SK-N-SH (cell line): ENCODE data around the gene SMC1A. TPM values are rescaled to one million over a fixed set of nuclear protein-coding genes. Genes with fewer than 3 reads are reported as not detected.

ENCODE experiments used
- CTCF ChIA-PET: fragments of 300-600, 350-600 bp; formaldehyde crosslinking; extraction: SDS; loops from one replicate; lab custom pipeline; 2021; lab: Yijun Ruan, JAX
- POLR2A ChIA-PET: fragments of 350-600 bp; sonication (Branson Sonifier 250); formaldehyde crosslinking; extraction: SDS; loops from one replicate; lab custom pipeline; 2020; ENCODE audit warnings: antibody characterized with exemption, inconsistent platforms; lab: Yijun Ruan, JAX
- DNase-seq: peaks from one replicate; pipeline ENCODE4 v3.0.0; 2012
- H2AFZ ChIP-seq: fragments of 200-600 bp; sonication (generic); 2 replicates; pipeline ENCODE4 v1.8.1; 2016; ENCODE audit warnings: antibody characterized with exemption, mild to moderate bottlenecking, low read depth
- H3F3A ChIP-seq: fragments of 200-600 bp; sonication (generic); replicated peaks from 2 replicates; pipeline ENCODE3; 2016; ENCODE audit warnings: antibody characterized with exemption, mild to moderate bottlenecking; ENCODE audit not compliant: insufficient read depth
- H3K27ac ChIP-seq, 2 experiments: fragments of 200-500 bp in 1 of 2; fragments of 200-600 bp in 1 of 2; sonication (Bioruptor generic) in 1 of 2; sonication (generic), shearing (Covaris generic) in 1 of 2; 2 replicates each; pipeline versions ENCODE4 v1.5.1 to v1.6.1; 2014 to 2016; ENCODE audit warnings: low read depth in 2 of 2, inconsistent platforms in 1 of 2, low read length in 1 of 2, mild to moderate bottlenecking in 1 of 2, mixed read lengths in 1 of 2
- H3K27me3 ChIP-seq: fragments of 200-600 bp; sonication (generic), shearing (Covaris generic); 2 replicates; pipeline ENCODE4 v1.6.1; 2016; ENCODE audit warnings: mixed run types; ENCODE audit not compliant: insufficient read depth
- H3K36me3 ChIP-seq, 2 experiments: fragments of 200-500 bp in 1 of 2; fragments of 200-600 bp in 1 of 2; sonication (Bioruptor generic) in 1 of 2; sonication (generic) in 1 of 2; replicated peaks in 1 of 2; 2 replicates each; pipeline versions ENCODE3 to v1.5.1; 2014 to 2016; ENCODE audit warnings: low read length in 1 of 2, mild to moderate bottlenecking in 1 of 2; ENCODE audit not compliant: insufficient read depth in 2 of 2, control insufficient read depth in 1 of 2
- H3K4me1 ChIP-seq, 2 experiments: fragments of 200-500 bp in 1 of 2; fragments of 200-600 bp in 1 of 2; sonication (Bioruptor generic) in 1 of 2; sonication (generic), shearing (Covaris generic) in 1 of 2; 2 replicates each; pipeline versions ENCODE4 v1.5.1 to v1.6.1; 2014 to 2016; ENCODE audit warnings: low read depth in 1 of 2, low read length in 1 of 2, mixed run types in 1 of 2; ENCODE audit not compliant: insufficient read depth in 2 of 2, control insufficient read depth in 1 of 2
- H3K4me2 ChIP-seq: fragments of 200-600 bp; sonication (generic), shearing (Covaris generic); 2 replicates; pipeline ENCODE4 v1.6.1; 2017; ENCODE audit warnings: mixed run types
- H3K4me3 ChIP-seq, 2 experiments: fragments of 200-500 bp in 1 of 2; fragments of 200-600 bp in 1 of 2; sonication (Bioruptor generic) in 1 of 2; sonication (generic), shearing (Covaris generic) in 1 of 2; 2 replicates each; pipeline versions ENCODE4 v1.5.1 to v1.8.1; 2014 to 2016; ENCODE audit warnings: low read depth in 2 of 2, inconsistent platforms in 1 of 2, low read length in 1 of 2, mild to moderate bottlenecking in 1 of 2, mixed read lengths in 1 of 2, moderate library complexity in 1 of 2
- H3K79me2 ChIP-seq: fragments of 200-600 bp; sonication (generic); 2 replicates; pipeline ENCODE4 v1.8.1; 2017; ENCODE audit warnings: mild to moderate bottlenecking; ENCODE audit not compliant: insufficient read depth
- H3K9ac ChIP-seq: fragments of 200-600 bp; sonication (generic); 2 replicates; pipeline ENCODE4 v1.6.1; 2017; ENCODE audit warnings: mixed run types
- H3K9me2 ChIP-seq: fragments of 200-600 bp; sonication (generic); 2 replicates; pipeline ENCODE4 v1.6.1; 2017; ENCODE audit warnings: mixed run types
- H3K9me3 ChIP-seq: fragments of 200-600 bp; sonication (generic); 2 replicates; pipeline ENCODE4 v1.6.1; 2017; ENCODE audit warnings: mixed run types, mild to moderate bottlenecking, moderate library complexity
- H4K20me1 ChIP-seq: fragments of 200-600 bp; sonication (generic); 2 replicates; pipeline ENCODE4 v1.6.1; 2017; ENCODE audit warnings: mild to moderate bottlenecking, mixed run types; ENCODE audit not compliant: insufficient read depth
- ELF1 ChIP-seq: IDR thresholded peaks from 2 replicates; pipeline ENCODE4 v1.4.0; 2012
- IRF3 ChIP-seq: fragments of 150-350 bp; IDR thresholded peaks from 2 replicates; pipeline ENCODE4 v1.6.1; 2016; ENCODE audit warnings: mild to moderate bottlenecking, low read depth, low read length
- MXI1 ChIP-seq: IDR thresholded peaks from 2 replicates; pipeline ENCODE4 v1.6.1; 2012; ENCODE audit warnings: mild to moderate bottlenecking, low read depth, low read length, improper control_type of control experiment
- NFIC ChIP-seq: IDR thresholded peaks from 2 replicates; pipeline ENCODE4 v1.4.0; 2012; ENCODE audit warnings: borderline replicate concordance
- NRF1 ChIP-seq: IDR thresholded peaks from 2 replicates; pipeline ENCODE4 v1.6.1; 2012; ENCODE audit warnings: low read depth, mild to moderate bottlenecking, low read length
- RCOR1 ChIP-seq: fragments of 150-350 bp; IDR thresholded peaks from 2 replicates; pipeline ENCODE4 v1.6.1; 2017; ENCODE audit warnings: antibody characterized with exemption, low read length
- RFX5 ChIP-seq: IDR thresholded peaks from 2 replicates; pipeline ENCODE4 v1.6.1; 2012; ENCODE audit warnings: mild to moderate bottlenecking, improper control_type of control experiment, low read length
- RXRA ChIP-seq: IDR thresholded peaks from 2 replicates; pipeline ENCODE4 v1.4.0; 2012; ENCODE audit warnings: low read depth, mild to moderate bottlenecking, borderline replicate concordance
- SIN3A ChIP-seq: IDR thresholded peaks from 2 replicates; pipeline ENCODE4 v1.6.1; 2012; ENCODE audit warnings: low read depth, mild to moderate bottlenecking, low read length, moderate library complexity, borderline replicate concordance
- SMC3 ChIP-seq: IDR thresholded peaks from 2 replicates; pipeline ENCODE4 v1.6.1; 2012; ENCODE audit warnings: low read depth, low read length, improper control_type of control experiment
- TAF1 ChIP-seq: IDR thresholded peaks from 2 replicates; pipeline ENCODE4 v1.6.1; 2012; ENCODE audit warnings: low read depth, mild to moderate bottlenecking, low read length, moderate library complexity, borderline replicate concordance
- TCF12 ChIP-seq: IDR thresholded peaks from 2 replicates; pipeline ENCODE4 v1.4.0; 2012
- USF1 ChIP-seq: IDR thresholded peaks from 2 replicates; pipeline ENCODE4 v1.4.0; 2012; ENCODE audit warnings: low read depth, borderline replicate concordance
- YY1 ChIP-seq: IDR thresholded peaks from 2 replicates; pipeline ENCODE4 v1.4.0; 2012; ENCODE audit warnings: low read depth, mild to moderate bottlenecking
- ZBTB33 ChIP-seq: IDR thresholded peaks from 2 replicates; pipeline ENCODE4 v1.4.0; 2012; ENCODE audit warnings: low read depth, borderline replicate concordance
- WGBS: methylation state at CpG from one replicate; pipeline ENCODE4 v1.1.6; 2017; ENCODE audit warnings: low lambda C conversion rate; 5-methylcytosine and 5-hydroxymethylcytosine counted together
- polyA plus RNA-seq, 3 experiments: library from polyadenylated mRNA; depleted of rRNA; stranded (reverse); fragments of >200 nt; gene quantifications; 2 replicates each; pipeline ENCODE4 v1.2.3, GENCODE V29; 2012

SMC1A gene
- polyA plus RNA-seq, 1 of the 3 experiments (the other 2 are of a cell fraction): 34.6 TPM

- Histone ChIP-seq H3K36me3 (no peaks in the 10 kb centered on the region), H3K9me2 (no peaks in the 10 kb centered on the region), H3K9me3 (no peaks in the 10 kb centered on the region), H3K4me1 (peaks cover 0 to under 1% of the 10 kb centered on the region in 2 experiments; a peak in 1 of 4 replicates), H3K79me2 (no peaks in the 10 kb centered on the region), H3K27me3 (no peaks in the 10 kb centered on the region), H3K27ac (no peak overlapping the region), H3K4me2 (no peak overlapping the region), H3K9ac (no peak overlapping the region), H3F3A (no peaks in the 10 kb centered on the region), H2AFZ (no peak overlapping the region), H3K4me3 (no peak overlapping the region), H4K20me1 (no peaks in the 10 kb centered on the region)
- TF ChIP-seq YY1 (no peak), USF1 (no peak), NRF1 (no peak), TAF1 (no peak), NFIC (no peak), TCF12 (no peak), RCOR1 (no peak), ELF1 (no peak), IRF3 (no peak), ZBTB33 (no peak), SMC3 (no peak), SIN3A (no peak), MXI1 (no peak), RXRA (no peak)
- 34% methylated on average over 8 of the region's 8 CpGs for WGBS
- POLR2A ChIA-PET: no interaction called here
- peak; percentile 36 for DNase-seq
- CTCF ChIA-PET: no interaction called here
Observed at GRCh38 chrX:53357799-53358530, 64.5 kb downstream of the SMC1A start.

GRCh38 chrX:53356186-53356585, 66.3 kb downstream of the SMC1A start:
- Histone ChIP-seq H3K27me3 (no peaks in the 10 kb centered on the region), H3K4me3 (no peak overlapping the region), H3K4me1 (no peaks in the 10 kb centered on the region), H2AFZ (no peak overlapping the region), H3K36me3 (no peaks in the 10 kb centered on the region), H3K4me2 (no peak overlapping the region), H4K20me1 (no peaks in the 10 kb centered on the region), H3K79me2 (no peaks in the 10 kb centered on the region), H3K9me2 (no peaks in the 10 kb centered on the region), H3K9ac (no peak overlapping the region), H3K9me3 (no peaks in the 10 kb centered on the region; the same call in 1 of the 2 replicates), H3K27ac (no peak overlapping the region), H3F3A (no peaks in the 10 kb centered on the region)
- DNase-seq: peak; percentile 40
- ChIA-PET CTCF (interaction anchor here (0.9 to 2.1 kb wide), 2 partner anchors 39 to 126 kb away, joined by 3 to 8 read pairs; no protein-coding TSS in a partner anchor), POLR2A (no interaction called here)
- 41% methylated on average over 14 of the region's 14 CpGs for WGBS
- TF ChIP-seq NRF1: no peak
- TF ChIP-seq RFX5: peak; percentile 93
